ENCODE results near the gene DPT.

DNA sequence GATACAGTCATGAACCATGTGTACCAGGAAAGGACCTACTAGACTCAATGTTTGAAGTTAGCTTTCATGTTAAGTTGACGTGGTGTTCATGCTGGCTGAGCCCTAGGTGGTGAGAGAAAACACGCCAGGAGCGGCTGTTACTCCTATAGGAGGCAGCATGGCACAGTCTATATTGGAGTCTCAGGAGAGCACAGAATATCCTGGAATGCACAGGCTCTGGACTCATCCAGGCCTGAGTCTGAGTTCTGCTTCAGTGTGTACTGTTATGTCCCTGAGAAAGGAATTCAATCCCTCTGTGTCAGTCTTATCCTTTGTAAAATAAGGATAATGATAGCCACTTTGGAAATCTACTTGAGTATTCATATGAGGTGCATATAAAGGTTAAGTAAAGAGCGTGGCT, 41.2 kb downstream of the DPT start:
- TF ChIP-seq, protein P1, sequence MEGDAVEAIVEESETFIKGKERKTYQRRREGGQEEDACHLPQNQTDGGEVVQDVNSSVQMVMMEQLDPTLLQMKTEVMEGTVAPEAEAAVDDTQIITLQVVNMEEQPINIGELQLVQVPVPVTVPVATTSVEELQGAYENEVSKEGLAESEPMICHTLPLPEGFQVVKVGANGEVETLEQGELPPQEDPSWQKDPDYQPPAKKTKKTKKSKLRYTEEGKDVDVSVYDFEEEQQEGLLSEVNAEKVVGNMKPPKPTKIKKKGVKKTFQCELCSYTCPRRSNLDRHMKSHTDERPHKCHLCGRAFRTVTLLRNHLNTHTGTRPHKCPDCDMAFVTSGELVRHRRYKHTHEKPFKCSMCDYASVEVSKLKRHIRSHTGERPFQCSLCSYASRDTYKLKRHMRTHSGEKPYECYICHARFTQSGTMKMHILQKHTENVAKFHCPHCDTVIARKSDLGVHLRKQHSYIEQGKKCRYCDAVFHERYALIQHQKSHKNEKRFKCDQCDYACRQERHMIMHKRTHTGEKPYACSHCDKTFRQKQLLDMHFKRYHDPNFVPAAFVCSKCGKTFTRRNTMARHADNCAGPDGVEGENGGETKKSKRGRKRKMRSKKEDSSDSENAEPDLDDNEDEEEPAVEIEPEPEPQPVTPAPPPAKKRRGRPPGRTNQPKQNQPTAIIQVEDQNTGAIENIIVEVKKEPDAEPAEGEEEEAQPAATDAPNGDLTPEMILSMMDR (conservative IDR thresholded peaks at IDR 0.05 in 1 of 2, IDR thresholded peaks at IDR 0.05 in 1 of 2; ENCODE audit: extremely low read depth in 1 of 2, insufficient read depth in 1 of 2, low read depth in 1 of 2, low read length in 2 of 2): peak in 1 of 2 donors; percentile 18
- TF ChIP-seq EZH2 (IDR thresholded peaks at IDR 0.05; ENCODE audit: borderline replicate concordance, low read length): no peak

Data from mammary epithelial cell (primary cell).